GM04503 (cell line): ENCODE measurements around the gene ZBTB20.
A peak's percentile ranks its signal among the peaks of the same experiment; 100 is the strongest.

Experiments
- DNase-seq: peaks from one replicate; pipeline ENCODE4 v3.0.0-alpha.2; 2012; ENCODE audit warnings: low read depth

ZBTB20 gene

GRCh38 chr3:114444216-114444615 is 702.9 kb downstream of the ZBTB20 start:
- no peak for DNase-seq

GRCh38 chr3:114442246-114442645 is 704.8 kb downstream of the ZBTB20 start:
- DNase-seq: no peak

- no peak for DNase-seq
Observed at GRCh38 chr3:114441386-114441785, 705.7 kb downstream of the ZBTB20 start.

GRCh38 chr3:114440700-114441099 is 706.4 kb downstream of the ZBTB20 start:
- no peak for DNase-seq

- no peak for DNase-seq
Observed at GRCh38 chr3:114439284-114439683, 707.8 kb downstream of the ZBTB20 start.

GRCh38 chr3:114437897-114438296 is 709.2 kb downstream of the ZBTB20 start:
- no peak for DNase-seq

- DNase-seq: no peak
Observed at GRCh38 chr3:114436182-114436581, 710.9 kb downstream of the ZBTB20 start.

GRCh38 chr3:114435386-114436115 is 711.5 kb downstream of the ZBTB20 start:
- no peak for DNase-seq

GRCh38 chr3:114432310-114432709 is 714.8 kb downstream of the ZBTB20 start:
- DNase-seq: no peak

GRCh38 chr3:114428044-114428595 is 719.0 kb downstream of the ZBTB20 start:
- no peak for DNase-seq

- no peak for DNase-seq
Observed at GRCh38 chr3:114427285-114428043, 719.6 kb downstream of the ZBTB20 start.

GRCh38 chr3:114424337-114424736 is 722.8 kb downstream of the ZBTB20 start:
- no peak for DNase-seq

- no peak for DNase-seq
Observed at GRCh38 chr3:114421204-114421603, 725.9 kb downstream of the ZBTB20 start.

GRCh38 chr3:114420072-114420471 is 727.0 kb downstream of the ZBTB20 start:
- DNase-seq: no peak

- DNase-seq: peak; percentile 86
Observed at GRCh38 chr3:114418724-114419543, 728.2 kb downstream of the ZBTB20 start.

GRCh38 chr3:114418107-114418506 is 729.0 kb downstream of the ZBTB20 start:
- DNase-seq: no peak

- DNase-seq: no peak
Observed at GRCh38 chr3:114417675-114418074, 729.4 kb downstream of the ZBTB20 start.

GRCh38 chr3:114417265-114417664 is 729.8 kb downstream of the ZBTB20 start:
- no peak for DNase-seq

GRCh38 chr3:114411811-114412803 is 735.0 kb downstream of the ZBTB20 start:
- no peak for DNase-seq

GRCh38 chr3:114411190-114411668 is 735.9 kb downstream of the ZBTB20 start:
- DNase-seq: no peak
